ENCODE data around the gene ARPC2.

DNA sequence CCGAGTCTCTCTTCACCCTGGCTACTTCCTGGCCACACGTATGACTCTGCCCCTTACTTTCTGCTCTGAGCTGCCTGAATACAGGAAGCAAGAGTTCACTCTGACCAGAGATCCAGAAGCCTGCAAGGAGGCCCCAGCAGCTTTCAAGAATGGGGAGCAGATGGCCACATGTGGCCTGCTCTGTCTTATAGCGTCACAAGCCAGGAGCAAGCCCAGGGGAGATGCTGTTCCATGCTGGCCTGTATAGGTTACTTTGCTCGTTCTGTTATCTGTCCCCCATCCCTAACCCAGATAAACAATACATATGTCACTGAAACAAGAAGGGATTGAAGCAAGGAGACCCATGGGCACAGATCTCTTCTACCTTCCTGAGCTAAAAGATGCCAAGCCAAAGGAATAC, 57.6 kb downstream of the ARPC2 start:
- TF ChIP-seq EZH2 (IDR thresholded peaks at IDR 0.05; ENCODE audit: low read length, unreplicated experiment) = no peak
- no peak for TF ChIP-seq CTCF (conservative IDR thresholded peaks at IDR 0.05; ENCODE audit: low read depth, low read length)
